ENCODE measurements around the gene NFE2L3.
"Not testable (repeated sequence)": the region's sequence is repeated elsewhere in the genome, so short reads cannot be mapped to it uniquely, and the experiment has no call there.

NFE2L3 gene

DNA sequence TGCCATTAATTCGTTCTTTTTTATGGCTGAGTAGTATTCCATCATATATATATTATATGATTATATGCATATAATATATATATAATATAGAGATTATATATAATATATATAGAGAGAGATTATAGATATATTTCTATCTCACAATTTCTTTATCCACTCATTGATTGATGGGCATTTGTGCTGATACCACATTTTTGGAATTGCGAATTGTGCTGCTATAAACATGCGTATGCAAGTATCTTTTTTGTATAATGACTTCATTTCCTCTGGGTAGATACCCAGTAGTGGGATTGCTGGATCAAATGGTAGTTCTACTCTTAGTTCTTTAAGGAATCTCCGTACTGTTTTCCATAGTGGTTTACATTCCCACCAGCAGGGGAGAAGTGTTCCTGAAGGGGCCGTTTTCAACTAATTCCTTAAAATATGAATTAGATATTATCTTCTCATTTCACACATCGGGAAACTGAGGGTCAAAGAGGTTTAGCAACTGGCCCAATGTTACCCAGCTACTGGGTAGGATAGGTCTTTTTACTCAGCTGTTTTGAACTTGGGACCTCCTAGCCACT, 16.5 kb downstream of the NFE2L3 start:
- DNase-seq (ENCODE audit: low spot score) = no peak

DNA sequence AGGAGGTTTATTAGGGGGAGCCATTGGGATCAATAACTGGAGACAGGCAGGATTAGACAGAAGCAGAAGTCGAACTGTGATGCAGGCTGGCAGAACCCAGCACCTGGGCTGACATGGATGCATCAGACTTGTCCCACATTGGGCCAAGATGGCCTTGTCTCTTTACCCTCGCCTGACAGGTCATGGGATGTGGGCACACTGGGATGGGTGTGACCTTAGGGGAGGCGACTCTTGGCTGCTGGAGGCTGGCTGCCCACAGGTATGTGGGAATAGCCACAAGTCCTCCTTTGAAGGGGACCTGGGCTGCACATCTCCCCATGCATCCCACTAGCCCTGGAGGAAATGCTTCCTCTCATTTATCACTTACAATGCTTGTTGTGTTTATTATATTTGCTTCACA, 17.3 kb downstream of the NFE2L3 start:
- no peak for DNase-seq (ENCODE audit: low spot score)

DNA sequence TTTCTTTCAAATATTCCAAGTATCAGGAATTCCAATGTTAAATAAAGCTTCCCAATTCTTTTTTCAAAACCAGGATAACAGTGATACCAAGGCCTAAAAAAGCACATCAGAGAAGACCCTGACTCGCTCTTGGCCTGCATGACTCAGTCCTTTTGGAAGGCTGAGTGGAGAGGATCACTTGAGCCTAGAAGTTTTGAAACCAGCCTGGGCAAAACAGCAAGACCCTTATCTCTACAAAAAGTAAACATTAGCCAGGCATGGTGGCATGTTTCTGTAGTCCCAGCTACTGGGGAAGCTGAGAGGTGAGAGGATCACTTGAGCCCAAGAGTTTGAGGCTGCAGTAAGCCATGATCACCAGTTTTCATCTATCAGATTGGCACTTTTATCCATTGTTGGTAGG, 18.7 kb downstream of the NFE2L3 start:
- no peak for DNase-seq (ENCODE audit: low spot score)

DNA sequence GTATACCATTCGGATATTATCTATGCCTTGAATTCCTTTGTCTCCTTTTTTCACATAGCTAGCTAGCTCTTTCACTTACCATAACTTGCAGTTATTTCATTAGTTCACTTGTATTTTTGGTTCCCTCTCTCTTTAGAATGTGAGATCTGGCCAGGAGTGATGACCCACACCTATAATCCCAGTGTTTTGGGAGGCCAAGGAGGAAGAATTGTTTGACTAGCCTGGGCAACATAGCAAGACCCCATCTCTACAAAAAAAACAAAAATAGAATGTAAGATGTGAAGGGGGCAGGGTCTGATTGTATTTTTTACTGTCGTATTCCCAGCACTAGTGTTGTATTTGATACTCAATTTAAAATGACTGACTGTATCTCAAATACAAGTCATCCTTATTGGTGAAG, 19.6 kb downstream of the NFE2L3 start:
- no peak for DNase-seq (ENCODE audit: low spot score)

DNA sequence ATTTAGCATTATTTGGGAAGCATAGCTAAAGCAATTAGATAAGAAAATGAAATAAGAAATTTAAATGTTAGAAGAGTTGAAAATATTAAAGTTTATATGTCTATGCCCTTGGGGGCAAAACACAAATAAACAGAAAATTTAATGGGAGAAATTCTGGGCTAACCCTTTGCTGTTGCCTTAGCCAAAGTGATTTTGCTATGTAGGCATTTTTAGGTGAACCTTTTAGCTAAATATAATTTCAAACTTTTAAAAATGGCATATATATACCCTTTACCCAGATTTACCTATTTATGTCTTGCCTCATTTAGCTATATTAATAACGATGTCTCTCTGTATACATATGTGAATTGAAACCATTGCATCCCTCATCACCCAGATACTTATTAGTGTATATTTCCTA, 20.1 kb downstream of the NFE2L3 start:
- DNase-seq (ENCODE audit: low spot score) = no peak

DNA sequence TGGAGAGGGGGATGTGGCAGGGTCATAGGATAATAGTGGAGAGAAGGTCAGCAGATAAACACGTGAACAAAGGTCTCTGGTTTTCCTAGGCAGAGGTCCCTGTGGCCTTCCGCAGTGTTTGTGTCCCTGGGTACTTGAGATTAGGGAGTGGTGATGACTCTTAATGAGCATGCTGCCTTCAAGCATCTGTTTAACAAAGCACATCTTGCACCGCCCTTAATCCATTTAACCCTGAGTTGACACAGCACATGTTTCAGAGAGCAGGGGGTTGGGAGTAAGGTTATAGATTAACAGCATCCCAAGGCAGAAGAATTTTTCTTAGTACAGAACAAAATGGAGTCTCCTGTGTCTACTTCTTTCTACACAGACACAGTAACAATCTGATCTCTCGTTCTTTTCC, 23.9 kb downstream of the NFE2L3 start:
- not testable (repeated sequence) for DNase-seq (ENCODE audit: low spot score)

DNA sequence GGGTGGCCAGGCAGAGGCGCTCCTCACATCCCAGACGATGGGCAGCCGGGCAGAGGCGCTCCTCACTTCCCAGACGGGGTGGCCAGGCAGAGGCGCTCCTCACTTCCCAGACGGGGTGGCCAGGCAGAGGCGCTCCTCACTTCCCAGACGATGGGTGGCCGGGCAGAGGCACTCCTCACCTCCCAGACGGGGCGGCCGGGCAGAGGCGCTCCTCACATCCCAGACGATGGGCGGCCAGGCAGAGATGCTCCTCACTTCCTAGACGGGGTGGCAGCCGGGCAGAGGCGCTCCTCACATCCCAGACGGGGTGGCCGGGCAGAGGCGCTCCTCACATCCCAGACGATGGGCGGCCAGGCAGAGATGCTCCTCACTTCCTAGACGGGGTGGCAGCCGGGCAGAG, 24.7 kb downstream of the NFE2L3 start:
- DNase-seq (ENCODE audit: low spot score) = not testable (repeated sequence)

DNA sequence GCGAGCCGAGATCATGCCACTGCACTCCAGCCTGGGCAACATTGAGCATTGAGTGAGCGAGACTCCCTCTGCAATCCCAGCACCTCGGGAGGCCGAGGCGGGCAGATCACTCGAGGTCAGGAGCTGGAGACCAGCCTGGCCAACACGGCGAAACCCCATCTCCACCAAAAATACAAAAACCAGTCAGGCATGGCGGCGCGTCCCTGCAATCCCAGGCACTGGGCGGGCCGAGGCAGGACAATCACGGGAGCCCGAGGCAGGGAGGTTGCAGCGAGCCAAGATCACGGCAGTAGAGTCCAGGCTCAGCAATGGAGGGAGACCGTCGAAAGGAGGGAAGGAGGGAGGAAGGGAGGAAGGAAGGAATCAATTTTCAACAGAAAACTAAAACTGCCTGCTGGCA, 25.3 kb downstream of the NFE2L3 start:
- not testable (repeated sequence) for DNase-seq (ENCODE audit: low spot score)

DNA sequence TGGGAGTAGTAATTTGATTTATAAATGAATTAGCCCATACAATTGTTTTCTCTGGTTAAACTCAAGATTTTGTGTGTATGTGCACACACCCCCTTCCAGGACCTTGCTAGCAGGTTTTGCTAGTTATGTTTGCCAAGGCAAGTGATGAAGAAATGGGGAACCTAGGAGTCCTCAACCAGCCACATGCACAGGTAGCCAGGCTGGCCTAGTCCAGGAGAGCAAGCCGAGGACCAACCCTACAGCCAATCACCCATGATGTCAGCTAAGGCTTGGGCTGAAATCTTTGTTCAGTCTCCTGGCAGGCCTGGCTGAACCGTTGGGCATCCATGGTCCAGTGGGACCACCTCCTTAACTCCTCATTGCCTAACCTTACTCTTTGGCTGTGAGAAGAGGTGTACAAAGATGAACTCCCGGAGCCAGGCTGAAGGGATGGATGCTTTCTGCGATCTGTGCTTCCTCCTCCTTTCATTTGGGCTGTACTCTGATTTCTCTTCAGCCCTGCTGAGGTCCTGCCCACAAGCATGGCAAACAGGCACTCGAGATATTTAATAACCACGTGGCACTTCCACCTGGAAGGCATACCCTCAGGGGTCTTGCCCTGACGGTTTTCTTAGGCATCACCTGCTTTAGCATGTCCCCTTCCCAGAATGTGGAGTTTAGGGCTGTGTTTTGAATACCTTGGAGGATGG, 26.4 kb downstream of the NFE2L3 start:
- DNase-seq (ENCODE audit: low spot score) = no peak

DNA sequence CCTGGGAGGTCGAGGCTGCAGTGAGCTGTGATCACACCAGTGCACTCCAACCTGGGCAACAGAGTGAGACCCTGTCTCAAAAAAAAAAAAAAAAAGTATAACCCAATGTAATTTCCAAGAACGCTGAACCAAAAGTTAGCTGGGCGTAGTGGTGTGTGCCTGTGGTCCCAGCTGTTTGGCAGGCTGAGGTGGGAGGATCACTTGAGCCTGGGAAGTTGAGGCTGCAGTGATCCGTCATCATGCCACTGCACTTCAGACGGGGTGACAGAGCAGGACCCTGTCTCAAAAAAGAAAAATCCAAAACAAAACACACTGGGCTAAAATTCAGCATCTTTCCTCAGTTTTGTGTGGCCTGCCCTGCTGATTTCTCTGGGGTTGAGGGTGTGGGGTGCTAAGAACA, 27.4 kb downstream of the NFE2L3 start:
- DNase-seq (ENCODE audit: low spot score) = no peak

DNA sequence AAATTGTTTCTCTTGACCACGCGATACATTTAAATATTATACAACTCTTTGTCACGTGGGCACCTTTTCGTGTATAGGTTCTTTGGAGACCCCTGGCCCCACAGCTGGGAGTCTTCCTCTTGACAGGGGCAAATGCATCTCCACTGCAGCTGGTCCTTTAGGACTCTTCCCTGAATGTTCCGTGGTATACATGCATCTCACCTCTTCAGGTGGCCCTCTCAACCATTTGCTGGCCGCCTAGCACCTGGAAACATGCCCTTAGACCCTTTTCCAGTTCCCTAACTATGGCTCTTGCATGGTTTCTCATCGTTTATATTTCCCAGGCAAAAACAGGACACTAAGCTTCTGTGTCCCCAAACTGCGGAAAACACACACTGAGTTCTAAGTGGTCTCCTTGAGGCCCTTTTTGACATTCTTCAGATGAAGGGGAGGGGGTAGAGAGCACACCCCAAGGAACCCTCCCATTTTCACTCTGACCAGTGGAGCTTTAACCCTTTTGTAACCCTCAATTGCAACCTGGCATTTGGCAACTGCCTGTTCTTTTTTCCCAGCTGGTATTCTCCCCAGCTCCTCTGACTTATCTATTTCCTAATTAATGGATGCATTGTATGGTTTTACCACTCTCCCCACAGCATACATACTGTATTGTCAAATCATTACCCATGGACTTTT, 28.0 kb downstream of the NFE2L3 start:
- DNase-seq (ENCODE audit: low spot score) = no peak

DNA sequence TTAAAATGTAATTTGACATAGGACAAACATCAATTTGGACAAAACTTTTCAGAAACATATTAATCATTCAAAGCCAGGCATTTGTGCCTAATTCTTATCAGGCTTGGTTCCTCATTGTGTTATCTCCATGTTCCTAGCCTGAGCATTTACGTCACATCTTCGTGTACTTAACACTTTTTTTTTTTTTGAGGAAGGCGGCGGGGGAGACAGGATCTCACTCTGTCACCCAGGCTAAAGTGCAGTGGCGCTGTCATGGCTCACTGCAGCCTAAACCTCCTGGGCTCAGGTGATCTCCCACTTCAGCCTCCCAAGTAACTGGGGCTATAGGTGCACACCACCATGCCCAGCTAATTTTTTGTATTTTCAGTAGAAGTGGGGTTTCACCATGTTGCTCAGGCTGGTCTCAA, 28.8 kb downstream of the NFE2L3 start:
- no peak for DNase-seq (ENCODE audit: low spot score)

DNA sequence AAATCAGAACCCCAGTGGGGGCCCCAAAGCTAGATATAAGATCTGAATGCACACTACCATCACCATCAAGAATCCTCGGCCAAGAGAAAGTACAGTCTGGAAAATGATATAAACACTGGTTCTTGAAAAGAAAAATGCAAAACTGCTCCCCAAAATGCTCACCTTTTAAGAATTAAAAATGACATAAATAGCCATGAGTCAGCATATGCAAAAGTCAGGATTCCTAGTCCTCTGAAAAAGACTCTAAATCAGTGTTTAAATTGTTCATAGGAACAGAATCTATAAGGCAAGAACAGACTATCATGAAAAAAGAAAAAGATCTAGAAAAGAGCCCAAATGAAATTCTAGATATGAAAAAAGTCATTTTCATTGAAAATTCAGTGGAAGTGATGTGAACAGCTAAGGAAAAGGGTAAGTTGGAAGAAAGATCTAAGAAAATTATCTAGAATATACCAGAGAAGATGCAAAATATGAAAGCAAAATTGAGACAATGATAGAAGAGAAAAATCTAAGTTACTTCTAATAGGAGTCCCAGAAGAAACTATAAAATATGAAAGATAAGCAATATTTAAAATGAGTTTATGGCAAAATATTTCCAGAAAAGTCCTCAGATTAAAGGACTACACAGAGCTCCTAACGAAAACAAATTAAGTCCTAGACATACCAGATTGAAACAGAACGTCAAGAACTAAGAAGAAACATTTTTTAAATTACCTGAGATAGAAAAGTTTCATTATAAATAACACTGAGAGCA, 29.7 kb downstream of the NFE2L3 start:
- no peak for DNase-seq (ENCODE audit: low spot score)

DNA sequence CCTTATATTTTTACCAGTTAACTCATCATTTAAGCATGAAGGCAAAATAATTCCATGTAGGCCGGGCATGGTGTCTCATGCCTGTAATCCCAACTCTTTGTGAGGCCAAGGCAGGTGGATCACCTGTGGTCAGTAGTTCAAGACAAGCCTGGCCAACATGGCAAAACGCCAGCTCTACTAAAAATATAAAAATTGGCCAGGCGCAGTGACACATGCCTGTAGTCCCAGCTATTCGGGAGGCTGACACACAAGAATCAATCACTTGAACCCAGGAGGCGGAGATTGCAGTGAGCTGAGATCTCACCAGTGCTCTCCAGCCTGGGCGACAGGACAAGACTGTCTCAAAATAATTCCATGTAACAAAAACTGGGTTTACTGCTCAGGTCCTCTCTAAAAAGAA, 30.3 kb downstream of the NFE2L3 start:
- no peak for DNase-seq (ENCODE audit: low spot score)

DNA sequence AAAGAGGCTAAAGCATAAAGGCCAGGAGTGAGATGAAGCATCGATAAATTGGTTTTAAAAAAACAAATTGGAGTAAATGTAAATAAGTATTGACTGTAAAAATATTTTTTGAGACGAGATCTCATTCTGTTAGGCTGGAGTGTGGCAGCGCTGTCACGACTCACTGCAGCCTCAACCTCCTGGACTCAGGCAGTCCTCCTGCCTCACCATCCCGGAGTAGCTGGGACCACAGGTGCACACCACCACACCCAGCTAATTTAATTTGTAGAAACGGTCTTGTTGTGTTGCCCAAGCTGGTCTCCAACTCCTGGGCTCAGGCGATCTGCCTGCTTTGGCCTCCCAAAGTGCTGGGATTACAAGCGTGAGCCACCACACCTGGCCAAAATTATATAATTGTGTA, 30.7 kb downstream of the NFE2L3 start:
- DNase-seq (ENCODE audit: low spot score) = no peak

DNA sequence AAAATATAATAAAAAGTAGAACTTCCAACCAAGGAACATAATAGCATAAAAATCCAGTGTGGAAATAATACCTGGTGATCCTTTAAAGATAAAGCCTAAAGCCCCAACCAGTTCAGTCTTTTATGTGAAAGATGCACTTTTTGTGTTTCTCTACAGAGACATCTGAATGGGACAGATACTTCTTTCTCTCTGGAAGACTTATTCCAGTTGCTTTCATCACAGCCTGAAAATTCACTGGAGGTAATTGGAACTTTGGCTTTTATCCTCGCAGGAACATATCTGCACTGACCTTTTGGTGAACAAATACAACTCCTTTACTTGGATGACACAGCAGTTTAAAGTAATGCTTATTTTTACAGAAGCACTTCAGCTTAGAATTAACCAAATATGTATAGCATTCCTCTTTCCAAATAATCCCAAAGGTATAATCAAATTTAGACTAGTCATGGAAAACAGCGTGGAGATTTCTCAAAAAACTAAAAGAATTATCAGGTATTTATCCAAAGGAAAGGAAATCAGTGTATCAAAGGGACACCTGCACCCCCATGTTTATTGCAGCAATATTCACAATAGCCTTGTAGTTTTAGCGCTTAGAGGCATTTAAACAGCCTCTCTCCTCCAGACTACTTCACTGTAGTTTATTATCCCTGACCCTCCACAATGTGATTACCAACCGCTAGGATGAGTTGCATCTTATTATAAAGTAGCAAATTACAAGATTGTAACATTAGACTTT, 31.7 kb downstream of the NFE2L3 start:
- no peak for DNase-seq (ENCODE audit: low spot score)

DNA sequence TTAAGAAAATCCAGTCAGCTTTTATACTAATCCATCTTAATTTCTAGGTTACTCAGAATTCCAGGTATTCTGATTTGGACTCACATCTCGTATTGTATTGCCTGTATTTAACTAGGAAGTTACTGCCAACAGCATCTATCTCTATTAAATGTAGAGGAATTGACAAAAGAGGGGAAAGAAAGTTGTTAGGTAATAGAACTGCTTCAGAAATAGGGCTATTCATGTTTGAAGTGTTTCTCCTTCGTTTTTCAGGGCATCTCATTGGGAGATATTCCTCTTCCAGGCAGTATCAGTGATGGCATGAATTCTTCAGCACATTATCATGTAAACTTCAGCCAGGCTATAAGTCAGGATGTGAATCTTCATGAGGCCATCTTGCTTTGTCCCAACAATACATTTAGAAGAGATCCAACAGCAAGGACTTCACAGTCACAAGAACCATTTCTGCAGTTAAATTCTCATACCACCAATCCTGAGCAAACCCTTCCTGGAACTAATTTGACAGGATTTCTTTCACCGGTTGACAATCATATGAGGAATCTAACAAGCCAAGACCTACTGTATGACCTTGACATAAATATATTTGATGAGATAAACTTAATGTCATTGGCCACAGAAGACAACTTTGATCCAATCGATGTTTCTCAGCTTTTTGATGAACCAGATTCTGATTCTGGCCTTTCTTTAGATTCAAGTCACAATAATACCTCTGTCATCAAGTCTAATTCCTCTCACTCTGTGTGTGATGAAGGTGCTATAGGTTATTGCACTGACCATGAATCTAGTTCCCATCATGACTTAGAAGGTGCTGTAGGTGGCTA, 32.5 kb downstream of the NFE2L3 start:
- not testable (repeated sequence) for DNase-seq (ENCODE audit: low spot score)

DNA sequence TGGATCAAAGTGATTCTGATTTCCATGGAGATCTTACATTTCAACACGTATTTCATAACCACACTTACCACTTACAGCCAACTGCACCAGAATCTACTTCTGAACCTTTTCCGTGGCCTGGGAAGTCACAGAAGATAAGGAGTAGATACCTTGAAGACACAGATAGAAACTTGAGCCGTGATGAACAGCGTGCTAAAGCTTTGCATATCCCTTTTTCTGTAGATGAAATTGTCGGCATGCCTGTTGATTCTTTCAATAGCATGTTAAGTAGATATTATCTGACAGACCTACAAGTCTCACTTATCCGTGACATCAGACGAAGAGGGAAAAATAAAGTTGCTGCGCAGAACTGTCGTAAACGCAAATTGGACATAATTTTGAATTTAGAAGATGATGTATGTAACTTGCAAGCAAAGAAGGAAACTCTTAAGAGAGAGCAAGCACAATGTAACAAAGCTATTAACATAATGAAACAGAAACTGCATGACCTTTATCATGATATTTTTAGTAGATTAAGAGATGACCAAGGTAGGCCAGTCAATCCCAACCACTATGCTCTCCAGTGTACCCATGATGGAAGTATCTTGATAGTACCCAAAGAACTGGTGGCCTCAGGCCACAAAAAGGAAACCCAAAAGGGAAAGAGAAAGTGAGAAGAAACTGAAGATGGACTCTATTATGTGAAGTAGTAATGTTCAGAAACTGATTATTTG, 33.3 kb downstream of the NFE2L3 start:
- no peak for DNase-seq (ENCODE audit: low spot score)

DNA sequence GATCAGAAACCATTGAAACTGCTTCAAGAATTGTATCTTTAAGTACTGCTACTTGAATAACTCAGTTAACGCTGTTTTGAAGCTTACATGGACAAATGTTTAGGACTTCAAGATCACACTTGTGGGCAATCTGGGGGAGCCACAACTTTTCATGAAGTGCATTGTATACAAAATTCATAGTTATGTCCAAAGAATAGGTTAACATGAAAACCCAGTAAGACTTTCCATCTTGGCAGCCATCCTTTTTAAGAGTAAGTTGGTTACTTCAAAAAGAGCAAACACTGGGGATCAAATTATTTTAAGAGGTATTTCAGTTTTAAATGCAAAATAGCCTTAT, 33.8 kb downstream of the NFE2L3 start:
- no peak for DNase-seq (ENCODE audit: low spot score)

DNA sequence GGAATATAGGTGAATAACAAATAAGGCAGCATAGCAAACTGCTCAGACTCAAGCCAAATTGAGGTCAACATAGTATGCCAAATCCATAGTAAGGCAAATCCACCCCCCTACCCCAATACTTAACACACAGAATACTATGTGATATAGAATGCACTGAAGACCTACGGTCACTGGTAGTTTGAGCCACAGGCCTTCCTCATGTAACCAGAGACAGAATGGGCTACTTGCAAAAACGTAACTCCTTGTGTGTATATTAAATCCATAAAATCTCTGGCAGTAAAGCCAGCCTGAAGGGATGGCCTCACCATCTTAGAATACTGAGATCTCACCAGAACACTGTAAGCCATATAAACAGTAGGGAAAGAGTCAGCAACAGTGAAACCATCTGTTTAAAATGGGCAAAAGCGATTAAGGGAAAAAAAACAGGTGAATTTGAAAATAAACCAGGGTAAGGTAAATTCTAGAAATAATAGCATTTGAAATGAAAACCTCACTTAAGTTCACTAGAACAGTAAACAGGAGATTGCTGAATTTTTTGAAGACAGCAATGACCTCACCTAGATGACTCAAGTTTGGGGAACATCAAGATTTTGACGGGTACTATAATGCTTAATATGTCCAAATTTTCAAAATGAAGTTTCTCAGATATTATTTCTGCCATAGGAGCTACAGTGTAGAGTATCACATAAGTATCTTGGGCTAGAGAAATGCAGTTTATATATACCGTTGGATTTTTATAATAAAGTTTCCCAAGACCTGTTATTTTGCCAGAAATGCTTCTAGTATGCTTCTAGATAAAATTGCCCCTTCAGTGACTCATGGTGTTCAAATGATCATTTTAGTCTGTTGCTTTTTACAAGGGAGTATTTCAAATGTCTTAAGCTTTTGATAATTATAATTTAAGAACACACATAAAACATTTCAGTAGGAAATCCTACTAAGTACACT, 34.6 kb downstream of the NFE2L3 start:
- no peak for DNase-seq (ENCODE audit: low spot score)
